HL-60/S4 (cell line): ENCODE results near the gene EIF4E3.

Source experiments
- in situ Hi-C: fragments of 300-500 bp; cut with MboI; formaldehyde crosslinking; loops from 2 replicates; pipeline ENCODE4 v1.14.3; 2022; ENCODE audit warnings: low sequenced_read_pairs

The EIF4E3 gene

GRCh38 chr3:71694358-71694999 lies 30.7 kb downstream of the EIF4E3 start:
- in situ Hi-C loops = no loop called here

GRCh38 chr3:71693641-71694040 lies 31.6 kb downstream of the EIF4E3 start:
- in situ Hi-C loops = no loop called here

DNA sequence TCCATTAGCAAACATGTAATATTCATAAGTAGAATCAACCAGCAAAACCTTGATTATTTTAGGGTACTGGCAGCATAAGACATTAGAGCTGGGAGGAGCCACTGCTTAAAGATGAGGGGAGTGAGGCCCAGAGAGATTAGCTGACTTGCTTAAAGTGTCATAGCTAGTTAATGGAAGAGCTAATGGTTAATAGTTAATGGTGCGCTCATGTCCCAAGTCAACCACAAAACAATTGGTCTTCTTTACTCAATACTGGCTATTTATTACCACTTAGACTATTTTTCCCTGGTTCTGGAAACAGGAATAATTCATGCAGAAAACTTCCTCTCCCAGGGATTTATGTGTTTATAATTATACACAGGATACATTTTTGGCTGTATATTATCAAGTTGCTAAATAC lies 33.1 kb downstream of the EIF4E3 start:
- in situ Hi-C loops = no loop called here

DNA sequence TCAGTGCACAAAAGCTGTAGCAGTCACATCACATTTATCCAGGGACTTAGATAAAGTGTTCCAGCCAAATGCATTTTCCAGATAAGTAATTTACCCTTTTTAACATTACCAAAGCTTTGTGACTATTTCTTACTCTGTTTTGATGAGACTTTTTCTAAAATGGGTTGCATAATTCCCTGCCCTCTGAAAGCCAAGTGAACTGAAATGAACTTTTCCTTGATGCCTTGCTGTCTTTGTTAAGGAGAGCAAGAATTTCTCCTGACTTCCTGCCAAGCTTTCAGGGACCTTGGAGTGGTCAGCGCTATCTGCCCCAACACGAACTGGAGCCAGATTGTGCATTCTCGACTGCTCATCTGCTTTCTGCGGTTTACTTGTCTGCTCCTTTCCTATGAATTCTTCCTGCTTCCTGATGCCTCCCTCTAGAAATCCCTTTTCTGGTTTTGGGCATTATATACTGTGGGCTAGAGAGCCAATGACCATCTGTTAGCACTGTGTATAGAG lies 34.8 kb downstream of the EIF4E3 start:
- in situ Hi-C loops = no loop called here

DNA sequence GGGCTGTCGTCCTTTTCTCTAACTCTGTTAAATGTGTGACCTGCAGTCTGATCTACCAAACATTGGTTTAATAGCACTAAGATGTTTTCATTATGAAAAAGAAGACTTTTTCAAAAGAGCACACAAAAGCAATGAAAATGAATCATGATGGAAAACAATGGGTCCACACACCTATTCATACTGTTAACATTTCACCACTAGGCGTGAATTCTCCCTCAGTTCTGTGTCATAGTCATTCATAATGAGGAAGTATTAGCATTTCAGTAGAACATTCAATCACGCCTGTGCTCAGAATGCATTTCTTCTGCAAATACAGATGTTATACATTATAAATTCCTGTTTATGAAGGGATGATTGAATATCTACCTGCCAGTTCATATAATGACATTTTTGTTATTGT lies 35.9 kb downstream of the EIF4E3 start:
- in situ Hi-C loops = no loop called here

- in situ Hi-C loops = no loop called here
Measured at GRCh38 chr3:71688121-71688520, 37.1 kb downstream of the EIF4E3 start.

DNA sequence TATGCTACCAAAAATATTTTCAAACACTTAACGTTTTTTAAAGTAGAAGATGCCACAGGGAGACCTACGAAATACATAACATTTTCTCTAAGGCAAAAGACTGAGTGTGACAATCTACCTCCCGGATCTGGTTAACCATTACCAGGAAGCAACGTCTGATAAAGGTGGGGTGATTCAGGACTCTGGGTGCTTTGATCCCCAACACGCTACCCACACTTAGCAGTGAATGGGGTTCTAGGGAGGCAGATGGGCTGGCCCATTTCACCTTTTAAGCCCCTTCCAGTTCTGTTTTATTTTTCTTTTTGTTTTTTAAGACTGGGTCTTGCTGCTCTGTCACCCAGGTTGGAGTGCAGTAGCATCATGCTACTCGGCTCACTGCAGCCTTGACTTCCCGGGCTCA lies 39.5 kb downstream of the EIF4E3 start:
- in situ Hi-C loops = no loop called here

GRCh38 chr3:71684757-71685386 lies 40.3 kb downstream of the EIF4E3 start:
- in situ Hi-C loops = no loop called here

GRCh38 chr3:71684046-71684756 lies 41.0 kb downstream of the EIF4E3 start:
- in situ Hi-C loops = no loop called here

DNA sequence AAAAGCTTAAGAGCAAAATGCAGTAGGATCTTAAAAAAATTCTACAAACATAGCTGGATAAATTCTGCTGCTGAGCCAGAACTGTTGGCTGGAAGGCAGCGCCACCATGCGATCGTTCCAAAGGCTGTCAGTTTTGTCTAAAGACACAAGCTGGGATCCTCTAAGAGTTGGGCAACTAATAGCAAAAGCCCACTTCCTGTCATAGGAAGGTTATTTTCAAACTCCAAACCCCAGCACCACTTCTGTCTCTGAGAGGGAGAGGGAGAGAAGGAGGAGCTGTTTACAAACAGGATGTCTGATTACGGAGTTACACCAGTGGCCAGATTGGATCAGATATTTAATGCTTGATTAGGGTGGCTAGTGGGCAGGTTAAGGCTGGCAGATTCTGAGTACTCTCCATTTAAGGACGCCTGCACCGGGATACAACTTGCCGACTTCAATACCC lies 44.0 kb downstream of the EIF4E3 start:
- in situ Hi-C loops = no loop called here

DNA sequence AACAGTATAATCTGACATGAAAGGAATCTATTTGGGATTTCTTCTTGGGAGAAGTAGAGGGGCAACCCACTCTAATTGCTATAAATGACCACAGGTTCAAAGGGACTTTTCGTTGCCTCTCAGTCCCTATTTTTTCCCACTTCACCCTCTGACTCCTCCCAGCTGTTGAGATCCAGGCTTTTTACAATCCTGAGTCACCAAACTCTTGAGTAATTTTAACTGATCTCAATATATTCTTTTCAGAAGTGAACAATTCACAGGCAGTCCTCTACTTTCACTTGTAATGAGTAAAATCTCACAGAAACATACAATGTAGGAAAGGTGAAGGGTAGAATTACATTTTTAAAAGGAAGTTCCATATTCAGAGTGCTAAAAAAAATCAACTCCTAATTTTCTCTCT lies 44.6 kb downstream of the EIF4E3 start:
- in situ Hi-C loops = no loop called here

DNA sequence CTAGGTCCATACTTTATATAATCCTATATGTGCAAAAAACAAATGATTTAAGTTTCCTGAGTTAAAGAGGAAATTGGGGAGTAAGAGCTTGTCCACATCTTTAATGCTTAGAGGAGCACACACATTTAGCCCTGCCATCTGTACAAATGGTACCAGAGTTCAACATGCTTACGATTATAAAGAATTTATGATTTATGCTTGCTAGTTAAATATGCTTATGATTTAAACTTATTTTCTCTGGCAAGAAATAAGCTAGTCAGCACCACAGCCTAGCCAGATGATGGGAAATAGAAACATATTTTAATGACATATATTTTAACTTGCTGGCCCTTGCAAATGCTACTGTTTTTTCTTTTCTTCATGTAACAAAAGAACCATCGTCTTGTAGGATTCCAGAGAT lies 48.3 kb downstream of the EIF4E3 start:
- in situ Hi-C loops = no loop called here

GRCh38 chr3:71673486-71673885 lies 51.7 kb downstream of the EIF4E3 start:
- in situ Hi-C loops = loop anchor here (25.0 kb wide), 1 partner anchor 1136 kb away; no protein-coding TSS in a partner anchor

DNA sequence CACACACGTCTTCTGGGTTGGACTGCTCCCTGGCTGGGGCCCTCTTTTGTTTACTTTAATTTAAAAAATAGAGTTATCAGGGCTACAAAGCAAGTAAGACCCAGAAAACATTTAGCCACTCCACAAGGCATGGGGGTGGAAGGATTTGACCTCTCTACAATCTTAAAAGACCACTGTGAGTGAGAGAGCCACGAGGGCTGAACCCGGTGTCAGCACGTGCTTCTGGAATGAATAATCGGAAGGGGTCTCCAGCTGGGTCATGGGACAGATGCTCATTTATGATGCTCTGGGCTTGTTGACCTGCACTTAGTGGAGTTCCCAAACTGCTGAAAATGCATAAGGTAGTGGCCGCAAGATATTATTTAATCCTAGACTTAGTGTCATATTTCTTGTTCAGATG lies 52.4 kb downstream of the EIF4E3 start:
- in situ Hi-C loops = loop anchor here (25.0 kb wide), 1 partner anchor 1136 kb away; no protein-coding TSS in a partner anchor

GRCh38 chr3:71672340-71672739 lies 52.9 kb downstream of the EIF4E3 start:
- in situ Hi-C loops = loop anchor here (25.0 kb wide), 1 partner anchor 1135 kb away; no protein-coding TSS in a partner anchor

GRCh38 chr3:71671216-71671845 lies 53.9 kb downstream of the EIF4E3 start:
- in situ Hi-C loops = loop anchor here (25.0 kb wide), 1 partner anchor 1134 kb away; no protein-coding TSS in a partner anchor

DNA sequence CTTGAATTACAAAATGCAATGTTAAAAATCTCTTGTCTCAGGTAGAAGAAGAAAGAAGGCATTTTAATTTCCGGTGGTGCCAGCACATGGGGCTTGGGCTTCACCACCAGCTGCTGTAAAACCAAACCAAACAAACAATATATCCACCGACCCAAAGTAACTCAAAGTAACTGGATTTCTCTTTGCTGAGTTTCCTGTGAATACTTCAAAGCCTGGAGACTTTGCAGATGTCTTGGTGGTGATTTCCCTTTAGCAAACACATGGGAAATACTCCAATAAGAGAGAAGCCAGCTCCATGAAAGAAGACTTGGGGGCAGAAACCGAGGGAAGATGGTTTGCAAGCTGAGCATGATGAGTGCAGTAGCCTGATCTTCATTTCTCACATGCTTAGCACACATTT lies 62.6 kb downstream of the EIF4E3 start:
- in situ Hi-C loops = loop anchor here (25.0 kb wide), 1 partner anchor 1125 kb away; no protein-coding TSS in a partner anchor

DNA sequence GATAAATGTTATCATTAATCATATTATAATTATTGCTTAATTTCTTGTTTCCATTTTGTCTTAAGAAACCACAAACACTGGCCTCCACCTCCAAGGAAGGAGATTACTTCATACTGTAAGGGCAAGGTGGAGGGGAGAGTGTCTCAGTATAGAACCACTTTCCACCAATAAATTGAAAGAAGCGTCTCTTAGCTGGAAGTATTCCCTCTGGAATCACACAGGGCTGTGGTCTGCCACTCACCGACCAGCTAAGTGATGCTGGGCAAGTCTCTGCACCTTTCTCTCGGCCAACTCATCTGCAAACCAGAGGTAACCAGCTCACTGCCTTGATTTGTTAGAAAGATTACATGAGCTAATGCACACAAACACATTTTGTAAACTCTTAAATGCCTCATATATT lies 63.1 kb downstream of the EIF4E3 start:
- in situ Hi-C loops = loop anchor here (25.0 kb wide), 1 partner anchor 1125 kb away; no protein-coding TSS in a partner anchor

GRCh38 chr3:71659864-71660591 lies 65.2 kb downstream of the EIF4E3 start:
- in situ Hi-C loops = loop anchor here (25.0 kb wide), 1 partner anchor 1123 kb away; no protein-coding TSS in a partner anchor

DNA sequence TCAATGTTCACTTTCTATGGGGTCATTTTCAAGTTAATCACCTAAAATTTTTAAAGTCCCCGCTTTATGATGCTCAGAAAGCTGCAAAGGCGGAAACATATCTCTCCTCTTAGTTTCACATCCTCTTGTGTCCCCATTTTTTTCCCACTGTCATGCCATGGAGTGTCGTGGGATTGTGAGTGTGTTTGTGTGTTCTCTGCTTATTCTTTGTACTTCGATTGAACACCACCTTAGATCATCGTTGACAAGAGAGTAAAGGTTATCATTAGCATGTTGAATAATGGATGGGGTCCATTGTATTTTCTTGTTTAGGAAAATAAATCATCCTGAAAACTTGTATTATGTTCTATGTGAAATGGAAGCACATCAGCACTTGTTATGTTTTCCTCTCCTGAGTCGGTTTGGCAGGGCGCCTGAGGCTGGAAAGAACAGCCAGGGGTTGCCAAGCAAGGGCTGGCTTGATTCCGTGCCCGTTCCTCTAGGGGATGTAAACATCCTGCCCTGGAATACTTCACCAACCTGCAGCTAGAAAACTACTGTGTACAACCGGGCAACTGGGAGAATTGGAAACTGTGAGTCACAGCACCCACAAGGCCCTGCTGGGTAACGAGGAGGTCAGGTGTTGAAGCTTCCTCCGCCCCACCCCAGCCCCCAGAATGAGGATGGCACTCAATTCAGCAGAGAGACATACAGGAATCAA lies 67.2 kb downstream of the EIF4E3 start:
- in situ Hi-C loops = loop anchor here (25.0 kb wide), 1 partner anchor 1121 kb away; no protein-coding TSS in a partner anchor
